ENCODE results near the gene RHPN2. TPM values are rescaled to one million over a fixed set of nuclear protein-coding genes. Genes with fewer than 3 reads are reported as not detected.

The RHPN2 gene
- 20.4 TPM for polyA plus RNA-seq (ENCODE audit: insufficient read length)
- long read RNA-seq, donor 1, partial matches to known transcripts, result 0 of 2 reads
- long read RNA-seq, donor 1, other reads (novel, unspliced or antisense), result 0 of 2 reads
- long read RNA-seq, donor 2, transcript RHPN2-201 (15 exons, 3,500 nt), result major isoform, 5 of 5 reads
- long read RNA-seq, donor 2, partial matches to known transcripts, result 0 of 5 reads
- long read RNA-seq, donor 2, other reads (novel, unspliced or antisense), result 0 of 5 reads
- long read RNA-seq, donor 3, partial matches to known transcripts, result 0 of 4 reads
- long read RNA-seq, donor 3, other reads (novel, unspliced or antisense), result 0 of 4 reads
- long read RNA-seq, donor 4, result 0 reads
- long read RNA-seq, donor 5, partial matches to known transcripts, result 0 of 4 reads
- long read RNA-seq, donor 5, other reads (novel, unspliced or antisense), result 0 of 4 reads
- long read RNA-seq, donor 6, partial matches to known transcripts, result 0 of 5 reads
- long read RNA-seq, donor 6, other reads (novel, unspliced or antisense), result 0 of 5 reads
- long read RNA-seq, donor 7, transcript RHPN2-201 (15 exons, 3,500 nt), result major isoform, 6 of 7 reads
- long read RNA-seq, donor 7, partial matches to known transcripts, result 0 of 7 reads
- long read RNA-seq, donor 7, other reads (novel, unspliced or antisense), result 0 of 7 reads
- long read RNA-seq, donor 8, partial matches to known transcripts, result 0 of 1 reads
- long read RNA-seq, donor 8, other reads (novel, unspliced or antisense), result 0 of 1 reads

DNA sequence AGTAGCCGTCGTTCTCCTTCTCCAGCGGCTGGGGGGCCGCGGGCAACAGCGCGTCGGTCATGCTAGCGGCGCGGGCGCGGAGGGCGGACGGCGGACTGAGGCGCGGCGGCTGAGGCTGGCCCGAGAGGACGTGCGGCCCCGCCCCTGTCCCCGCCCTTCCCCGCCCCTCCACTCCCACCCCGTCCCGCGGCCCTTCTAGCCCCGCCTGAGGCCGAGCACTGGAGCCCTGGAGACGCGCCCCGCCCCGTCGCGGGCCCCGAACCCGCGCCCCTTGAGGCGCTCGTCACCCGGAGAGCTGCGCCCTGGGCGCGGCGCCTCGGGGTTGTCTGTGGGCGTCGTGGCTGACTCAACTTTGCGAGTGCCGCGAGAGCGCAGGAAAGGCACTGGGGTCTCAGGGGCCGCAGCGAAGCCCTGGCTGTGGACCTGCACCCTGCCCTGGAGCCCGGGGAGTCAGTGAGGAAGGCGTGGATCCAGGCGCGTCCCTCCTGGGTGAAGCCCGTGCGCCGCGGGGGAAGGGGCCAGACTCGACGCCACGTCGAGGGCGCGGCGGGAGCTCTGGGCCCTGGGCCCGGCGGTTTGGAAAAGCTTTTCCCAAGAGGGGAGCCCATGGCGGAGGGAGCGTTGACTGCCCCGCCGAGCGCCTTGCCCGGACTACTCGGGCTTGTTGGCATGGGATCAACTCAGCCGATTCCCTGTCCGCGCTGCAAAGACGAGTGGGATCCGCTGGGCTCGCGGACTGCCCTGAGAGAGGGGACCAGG lies at the start of gene RHPN2:
Gene RHPN2, minus strand, starts transcription at position 97 of the 759 bp plus-strand sequence. Its CDS starts 36 bp downstream, at position 61.
- DNase-seq, result peak; percentile 62

DNA sequence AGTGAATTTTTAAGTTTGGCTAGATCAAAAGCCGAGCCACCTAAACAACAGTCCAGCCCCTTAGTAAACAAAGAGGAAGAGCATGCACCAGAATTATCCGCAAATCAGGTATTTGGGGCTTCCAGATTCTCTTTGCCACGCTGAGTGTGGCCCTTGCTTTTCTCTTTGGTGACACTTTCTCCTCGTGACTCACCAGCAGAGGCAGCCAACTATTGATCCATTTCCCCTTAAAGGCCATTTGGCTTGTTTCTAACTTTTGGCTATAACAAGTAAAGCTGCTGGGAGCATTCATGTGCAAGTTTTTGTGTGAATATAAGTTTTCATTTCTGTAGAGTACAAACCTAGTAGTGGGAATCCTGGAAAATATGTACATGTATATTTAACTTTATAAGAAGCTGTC lies 49.6 kb upstream of the RHPN2 start:
- no peak for DNase-seq

DNA sequence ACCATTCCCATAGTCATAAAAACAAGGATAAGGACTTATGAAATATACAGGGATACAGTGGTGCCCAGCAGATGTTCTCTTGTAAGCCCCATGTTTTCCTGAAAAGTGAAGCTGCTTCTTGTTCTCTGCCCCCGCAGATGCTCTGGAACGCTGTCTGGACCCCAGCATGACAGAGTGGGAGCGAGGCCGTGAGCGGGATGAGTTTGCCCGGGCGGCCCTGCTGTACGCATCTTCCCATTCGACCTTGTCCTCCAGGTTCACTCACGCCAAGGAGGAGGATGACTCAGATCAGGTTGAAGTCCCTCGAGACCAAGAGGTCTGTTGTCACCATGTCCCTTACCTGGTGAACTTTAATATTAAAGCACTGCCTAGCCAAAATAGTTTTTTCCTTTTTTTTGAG lies 46.9 kb upstream of the RHPN2 start:
- no peak for DNase-seq

DNA sequence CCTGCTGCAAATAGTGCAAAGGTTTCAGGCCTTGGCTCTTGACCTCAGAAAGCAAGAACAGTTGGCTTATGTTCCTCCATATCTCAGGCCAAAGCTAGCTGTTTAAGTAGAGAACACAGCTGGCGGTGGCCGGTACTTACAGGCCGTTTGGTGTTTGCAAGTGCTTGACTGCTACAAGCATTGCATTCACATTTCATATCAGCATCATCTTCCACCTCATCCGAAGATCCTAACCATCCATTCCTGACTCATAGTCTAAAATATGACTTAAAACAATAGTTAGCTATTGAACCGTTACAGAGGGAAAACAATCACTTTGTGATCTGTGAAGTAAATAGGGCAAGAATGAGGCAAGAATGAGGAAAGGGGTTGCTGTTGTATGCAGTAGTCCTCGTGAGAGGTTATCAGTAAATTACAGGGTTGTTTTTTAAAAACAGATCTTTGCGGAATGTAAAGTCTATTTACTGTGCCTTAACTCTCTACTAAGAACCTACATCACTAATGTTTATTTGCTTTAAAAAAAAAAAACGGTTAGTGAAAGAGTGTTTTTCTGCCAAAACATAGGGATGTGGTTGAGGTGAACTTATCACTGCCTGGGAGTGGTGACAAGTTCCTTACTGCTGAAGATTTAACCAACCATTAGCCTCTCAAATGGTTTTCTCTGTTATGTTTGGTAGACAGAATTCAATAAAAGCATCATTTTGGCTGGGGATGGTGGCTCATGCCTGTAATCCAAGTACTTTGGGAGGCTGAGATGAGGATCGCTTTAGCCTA lies 45.6 kb upstream of the RHPN2 start:
- DNase-seq, result no peak

DNA sequence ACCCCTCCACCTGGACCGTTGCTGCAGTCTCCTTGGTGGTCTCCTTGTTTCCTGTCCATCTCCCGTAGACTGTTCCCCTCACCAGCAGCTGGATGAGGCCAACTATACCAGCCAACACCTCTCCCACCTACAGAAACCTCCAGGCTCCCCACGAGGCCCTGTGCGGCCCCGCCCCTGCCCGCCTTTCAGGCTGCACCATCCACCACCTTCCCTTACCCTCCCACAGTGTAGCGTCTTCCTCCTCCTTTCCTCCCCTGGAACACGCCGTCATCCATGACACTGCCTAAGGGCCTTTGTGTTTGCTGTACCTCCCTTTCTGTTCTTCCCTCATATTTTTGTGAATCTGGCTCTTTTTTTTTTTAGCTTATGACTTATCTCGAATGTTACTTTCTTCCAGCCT lies 43.5 kb upstream of the RHPN2 start:
- DNase-seq, result no peak

DNA sequence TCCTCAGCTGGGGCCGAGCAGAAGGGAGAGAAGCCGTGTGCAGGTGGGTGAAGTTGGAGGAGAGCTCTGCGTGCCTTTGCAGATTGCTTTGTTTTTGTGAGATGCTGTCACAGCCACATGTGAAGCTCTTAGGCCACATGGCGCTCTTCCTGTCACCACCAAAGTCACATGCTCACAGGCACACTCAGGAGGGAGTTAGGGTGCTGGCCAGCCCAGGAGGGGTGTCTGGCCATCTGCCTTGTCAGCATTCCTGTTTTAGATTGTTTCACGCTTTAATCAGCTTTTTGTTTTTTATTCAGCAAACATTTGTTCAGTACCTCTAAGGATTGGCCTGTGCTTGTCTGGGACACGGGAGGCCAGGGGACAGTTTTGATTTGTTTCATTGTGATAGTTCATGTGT lies 38.2 kb upstream of the RHPN2 start:
- no peak for DNase-seq

DNA sequence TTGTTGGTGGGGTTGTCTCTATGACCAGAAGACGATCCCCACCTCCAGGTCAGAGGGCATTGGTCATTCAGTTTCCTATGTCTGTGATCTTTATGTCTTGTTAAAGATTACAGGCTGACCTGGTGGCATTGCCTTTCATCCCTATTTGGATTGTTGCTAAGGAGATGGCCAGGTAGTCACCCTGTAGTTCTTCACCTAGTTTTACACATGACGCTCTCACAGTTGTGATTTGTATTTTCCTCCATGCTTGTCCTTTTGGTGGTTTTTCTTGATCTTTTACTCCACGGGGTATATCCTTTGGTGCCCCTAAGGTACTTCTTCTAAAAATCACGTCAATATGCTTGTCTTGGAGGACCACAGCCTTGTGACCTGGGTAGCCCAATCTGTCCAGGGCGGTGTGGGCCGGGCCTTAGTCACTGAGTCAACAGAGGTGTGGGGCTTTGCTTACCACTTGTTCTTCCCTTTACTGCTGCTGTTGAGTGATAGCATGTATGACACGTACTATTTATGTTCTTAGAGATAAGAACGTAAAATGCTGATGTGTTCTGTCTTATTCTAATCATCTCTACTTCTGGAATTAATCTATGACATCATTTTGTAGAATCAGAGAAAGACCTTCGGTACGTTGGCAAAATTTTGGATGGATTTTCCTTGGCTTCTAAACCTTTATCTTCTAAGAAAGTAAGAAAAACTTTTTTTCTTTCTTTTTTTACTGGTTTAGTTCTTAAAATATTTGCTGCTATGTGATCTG lies 36.4 kb upstream of the RHPN2 start:
- no peak for DNase-seq

DNA sequence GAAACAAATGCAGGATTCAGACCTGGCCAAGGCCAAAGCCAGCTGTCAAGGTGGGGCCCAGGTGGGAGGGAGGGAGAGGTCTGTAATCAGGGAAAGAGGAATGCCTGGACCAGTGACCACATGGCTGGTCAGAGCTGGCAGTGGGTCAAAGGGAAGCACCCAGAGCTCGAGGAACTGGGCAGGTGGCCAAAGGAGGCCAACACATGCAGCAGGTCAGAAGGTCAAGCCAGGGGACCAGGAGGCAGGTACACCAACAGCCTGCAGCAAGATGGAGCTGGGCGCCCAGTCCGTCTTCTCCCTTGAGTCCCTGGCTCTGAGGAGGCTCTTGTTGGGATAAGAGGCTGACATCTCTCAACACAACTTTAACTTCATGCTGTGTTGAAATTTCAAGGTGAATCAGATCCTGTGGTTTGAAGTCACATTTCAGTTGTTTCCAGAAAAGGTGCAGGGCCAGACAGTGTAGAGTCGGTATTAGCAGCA lies 33.4 kb upstream of the RHPN2 start:
- no peak for DNase-seq

DNA sequence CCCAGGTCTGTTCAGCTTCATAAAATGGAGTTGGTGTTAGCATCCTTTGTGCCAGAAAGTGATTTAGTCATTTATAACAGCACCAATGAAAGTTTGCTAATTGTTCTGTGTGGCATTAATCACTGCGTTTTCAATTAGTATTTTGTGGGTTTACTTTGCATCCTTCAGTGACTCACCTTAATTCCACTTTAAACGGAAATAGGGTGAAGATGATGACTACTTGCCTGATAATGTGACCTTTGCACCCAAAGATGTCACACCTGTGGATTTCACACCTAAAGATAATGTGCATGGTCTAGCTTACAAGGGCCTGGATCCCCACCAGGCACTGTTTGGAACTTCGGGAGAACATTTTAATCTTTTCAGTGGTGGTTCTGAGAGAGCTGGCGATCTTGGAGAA lies 31.3 kb upstream of the RHPN2 start:
- no peak for DNase-seq

DNA sequence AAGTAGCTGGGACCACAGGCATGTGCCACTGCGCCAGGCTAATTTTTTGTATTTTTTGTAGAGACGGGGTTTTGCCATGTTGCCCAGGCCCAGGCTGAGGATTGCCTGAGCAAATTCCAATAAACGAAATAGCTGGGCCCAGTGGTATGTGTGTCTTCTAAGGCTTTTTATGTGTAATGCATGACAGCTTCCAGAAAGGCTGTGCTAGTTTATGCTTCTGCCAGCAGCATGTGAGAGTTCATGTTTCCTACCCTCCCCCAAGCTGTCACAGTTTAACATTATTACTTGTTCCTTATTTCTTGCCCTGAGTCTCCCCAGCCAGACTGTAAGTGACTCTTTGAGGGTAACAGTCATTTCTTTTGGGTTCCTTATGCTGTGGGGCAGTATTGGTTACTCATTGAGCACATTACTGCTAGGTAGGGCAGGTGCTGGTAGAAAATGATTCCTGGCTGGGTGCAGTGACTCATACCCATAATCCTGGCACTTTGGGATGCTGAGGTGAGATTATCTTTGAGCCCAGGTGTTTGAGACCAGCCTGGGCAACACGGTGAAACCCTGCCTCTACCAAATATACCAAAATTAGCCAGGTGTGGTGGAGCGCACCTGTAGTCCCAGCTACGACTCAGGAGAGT lies 29.9 kb upstream of the RHPN2 start:
- peak; percentile 51 for DNase-seq

DNA sequence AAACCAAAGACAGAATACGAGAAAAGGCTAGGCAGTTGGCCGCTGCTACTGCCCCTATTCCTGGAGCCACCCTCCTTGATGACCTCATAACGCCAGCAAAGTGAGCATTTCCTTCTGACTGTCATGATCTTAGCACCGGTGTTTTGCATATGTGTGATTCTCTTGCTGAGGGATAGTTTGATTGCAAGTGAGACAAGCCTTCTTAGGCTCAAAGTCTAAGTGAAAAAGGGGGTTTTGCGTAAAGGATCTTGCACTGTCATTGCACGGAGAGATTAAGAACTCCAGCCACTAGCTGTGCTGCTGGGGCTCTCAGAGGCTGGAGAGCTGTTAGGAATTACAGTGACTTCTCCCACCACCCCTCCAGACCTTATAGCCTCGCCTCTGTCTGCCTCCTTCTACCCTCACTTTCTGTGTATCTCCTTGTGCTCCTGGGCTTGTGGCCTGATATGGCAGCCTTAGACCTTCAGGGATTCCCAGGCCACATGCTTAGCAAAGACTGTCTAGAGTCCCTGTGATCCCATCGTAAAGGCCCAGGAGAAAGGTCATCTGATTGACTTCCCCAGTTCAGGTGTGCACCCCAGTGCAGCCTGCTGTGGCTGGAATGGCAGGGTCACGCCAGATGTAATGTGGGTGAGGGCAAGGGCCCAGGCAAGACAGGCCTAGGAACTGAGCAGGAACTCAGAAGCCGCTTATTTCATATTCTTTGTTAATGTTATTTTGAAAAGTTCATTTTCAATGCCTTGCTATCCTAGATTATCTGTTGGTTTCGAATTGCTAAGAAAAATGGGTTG lies 28.9 kb upstream of the RHPN2 start:
- no peak for DNase-seq

DNA sequence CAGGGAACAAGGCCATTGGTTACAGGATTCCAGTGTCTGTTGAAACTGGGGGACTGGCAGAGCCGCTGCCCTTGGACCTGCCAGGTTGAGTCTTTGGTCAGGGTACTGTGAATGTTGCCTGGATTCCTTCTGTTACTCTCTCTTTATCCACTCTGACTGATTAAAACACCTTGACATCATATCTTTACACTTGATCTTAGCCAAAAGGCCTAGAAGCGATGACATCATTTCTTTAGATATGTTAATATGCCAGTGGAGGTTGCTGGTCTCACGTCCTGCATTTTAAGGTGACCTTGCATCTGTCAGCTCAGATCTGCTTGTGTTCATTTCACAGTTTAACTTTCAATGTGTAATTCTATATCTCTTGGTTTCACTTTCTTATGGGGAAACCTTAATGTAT lies 25.5 kb upstream of the RHPN2 start:
- DNase-seq, result no peak

DNA sequence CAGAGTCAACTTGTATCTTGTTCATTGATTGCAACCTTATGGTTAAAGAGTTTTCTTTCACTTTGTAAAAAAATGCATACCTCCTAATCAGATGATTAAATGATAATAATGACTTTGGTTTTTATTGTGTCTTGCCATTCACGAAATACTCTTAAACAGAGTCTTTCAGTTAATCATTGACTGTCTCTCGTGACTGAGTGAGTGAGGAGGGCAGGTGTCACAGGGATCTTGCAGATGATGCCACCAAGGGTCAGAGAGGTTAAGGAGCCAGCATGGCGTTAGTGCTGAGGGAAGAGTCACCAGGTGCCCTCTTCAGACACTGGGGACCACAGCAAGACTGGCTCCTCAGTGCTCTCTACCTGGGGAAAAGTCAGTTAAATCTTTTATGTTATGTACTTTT lies 24.3 kb upstream of the RHPN2 start:
- no peak for DNase-seq

DNA sequence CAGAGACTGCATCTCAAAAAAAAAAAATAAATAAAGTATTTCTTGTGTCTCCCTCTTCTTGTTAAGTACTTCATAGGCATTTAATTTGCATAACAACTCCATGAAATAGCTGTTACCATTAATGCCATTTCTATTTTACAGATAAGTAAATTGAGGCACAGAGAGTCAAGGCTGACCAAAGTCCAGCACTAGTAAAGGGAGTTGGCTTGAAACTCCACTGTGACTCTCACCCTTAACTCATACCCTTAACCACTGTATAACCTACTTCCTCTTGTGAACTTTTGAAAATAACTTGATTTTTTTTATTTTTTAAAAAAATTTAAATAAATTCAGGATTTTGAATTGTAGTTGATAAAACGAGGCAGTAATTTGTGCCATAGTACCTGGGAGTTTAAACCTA lies 22.3 kb upstream of the RHPN2 start:
- DNase-seq, result no peak

DNA sequence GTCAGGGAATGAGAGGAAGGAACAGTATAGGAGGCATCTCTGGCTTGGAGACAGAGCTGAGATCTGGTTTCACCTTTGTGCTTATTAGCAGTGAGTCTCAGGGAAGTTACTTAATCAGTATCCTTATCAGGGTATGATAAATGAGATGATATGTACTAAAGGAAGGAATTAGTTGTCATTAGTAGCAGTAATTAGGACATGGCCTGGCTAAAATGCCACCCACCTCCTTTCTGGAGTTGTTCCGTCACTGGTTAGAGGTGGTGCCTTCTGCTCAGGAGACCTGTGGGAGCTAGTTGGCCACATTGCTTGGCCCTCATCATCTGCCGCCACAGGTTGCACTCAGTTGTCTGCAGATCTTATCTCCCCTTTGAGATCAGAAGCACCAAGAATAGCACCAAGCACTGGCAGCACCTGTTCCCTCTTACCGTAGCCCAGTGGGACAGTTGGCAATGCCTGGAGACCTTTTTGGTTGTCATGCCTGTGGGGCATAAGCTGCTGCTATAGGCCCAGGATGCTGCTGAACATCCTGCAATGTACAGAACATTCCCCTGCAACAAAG lies 21.0 kb upstream of the RHPN2 start:
- DNase-seq, result no peak

DNA sequence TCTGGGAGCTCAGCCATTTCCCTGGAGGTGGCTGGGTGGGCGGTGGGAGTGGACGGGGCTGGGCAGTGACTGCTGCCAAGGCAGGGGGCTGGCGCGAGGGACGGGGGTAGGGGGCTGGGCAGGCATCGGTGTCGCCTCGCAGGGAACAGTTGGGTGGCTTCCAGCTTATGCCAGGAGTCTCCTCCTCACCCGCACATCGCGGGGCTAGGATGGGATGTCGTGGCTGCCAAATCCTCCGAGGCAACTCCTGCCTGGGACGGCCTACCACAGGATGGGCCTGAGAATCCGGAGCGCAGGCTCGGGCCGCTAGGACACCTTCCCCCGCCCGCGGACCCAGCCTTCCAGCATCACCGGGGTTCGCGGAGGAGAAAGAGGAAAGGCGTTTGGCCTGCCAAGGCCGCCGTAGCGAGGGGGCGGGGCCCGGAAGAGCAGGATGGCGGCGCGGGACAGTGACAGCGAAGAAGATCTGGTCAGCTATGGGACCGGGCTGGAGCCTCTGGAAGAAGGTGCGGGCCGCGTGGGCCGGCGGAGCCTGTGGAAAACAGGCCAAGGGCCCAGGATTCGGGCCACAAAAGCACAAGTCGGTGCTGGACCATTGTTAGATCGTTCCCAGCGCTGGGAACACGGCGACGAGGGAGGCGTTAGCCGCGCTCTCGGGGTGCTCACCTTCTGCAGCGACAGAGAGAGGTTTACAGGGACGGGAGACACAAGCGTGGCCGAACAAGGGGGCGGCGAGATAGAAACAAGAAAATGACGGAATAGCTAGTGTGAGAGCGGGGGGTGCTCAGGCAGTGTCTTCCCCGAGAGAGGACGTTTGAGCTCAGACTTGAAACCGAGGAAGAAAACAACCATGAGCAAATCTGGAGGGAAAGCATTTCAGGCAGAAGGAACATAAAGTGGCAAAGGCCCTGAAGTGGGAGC lies 16.3 kb upstream of the RHPN2 start, which contains the start of gene GPATCH1:
Gene GPATCH1, plus strand, starts transcription at position 421 of the 921 bp plus-strand sequence. Its CDS starts 13 bp downstream, at position 434.
- peak; percentile 87 for DNase-seq

DNA sequence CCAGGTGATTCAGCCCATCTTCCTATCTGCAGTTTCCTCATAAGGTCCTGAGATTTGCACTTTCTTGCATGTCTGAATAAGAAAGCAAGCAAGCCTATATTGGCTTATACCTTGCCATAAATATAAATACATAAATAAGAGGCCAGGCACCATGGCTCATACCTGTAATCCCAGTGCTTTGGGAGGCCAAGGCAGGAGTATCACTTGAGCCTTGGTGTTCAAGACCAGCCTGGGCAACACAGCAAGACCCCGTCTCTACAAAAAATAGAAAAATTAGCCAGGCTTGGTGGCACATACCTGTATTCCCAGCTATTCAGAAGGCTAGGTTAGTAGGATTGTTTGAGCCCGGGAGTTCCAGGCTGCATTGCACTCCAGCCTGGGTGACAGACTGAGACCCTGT lies 10.8 kb upstream of the RHPN2 start:
- no peak for DNase-seq

DNA sequence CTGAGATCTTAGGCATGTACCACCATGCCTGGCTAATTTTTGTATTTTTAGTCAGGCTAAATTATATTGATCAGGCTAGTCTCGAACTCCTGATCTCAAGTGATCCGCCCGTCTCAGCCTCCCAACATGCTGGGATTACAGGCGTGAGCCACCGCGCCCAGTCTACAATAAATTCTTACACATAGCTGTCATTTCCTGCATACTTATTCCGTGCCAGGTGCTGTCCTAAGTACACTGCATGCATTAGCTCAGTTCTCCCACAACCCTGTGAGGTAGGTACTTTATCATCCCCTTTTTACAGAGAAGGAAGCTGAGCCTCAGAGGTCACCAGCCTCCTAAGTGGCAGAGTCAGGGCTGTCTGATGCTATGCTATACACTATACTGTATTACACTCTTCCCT lies 7.2 kb upstream of the RHPN2 start:
- no peak for DNase-seq

Data from left kidney (tissue), 8 donors.